ENCODE results near the gene RPLP1.

Gene RPLP1

DNA sequence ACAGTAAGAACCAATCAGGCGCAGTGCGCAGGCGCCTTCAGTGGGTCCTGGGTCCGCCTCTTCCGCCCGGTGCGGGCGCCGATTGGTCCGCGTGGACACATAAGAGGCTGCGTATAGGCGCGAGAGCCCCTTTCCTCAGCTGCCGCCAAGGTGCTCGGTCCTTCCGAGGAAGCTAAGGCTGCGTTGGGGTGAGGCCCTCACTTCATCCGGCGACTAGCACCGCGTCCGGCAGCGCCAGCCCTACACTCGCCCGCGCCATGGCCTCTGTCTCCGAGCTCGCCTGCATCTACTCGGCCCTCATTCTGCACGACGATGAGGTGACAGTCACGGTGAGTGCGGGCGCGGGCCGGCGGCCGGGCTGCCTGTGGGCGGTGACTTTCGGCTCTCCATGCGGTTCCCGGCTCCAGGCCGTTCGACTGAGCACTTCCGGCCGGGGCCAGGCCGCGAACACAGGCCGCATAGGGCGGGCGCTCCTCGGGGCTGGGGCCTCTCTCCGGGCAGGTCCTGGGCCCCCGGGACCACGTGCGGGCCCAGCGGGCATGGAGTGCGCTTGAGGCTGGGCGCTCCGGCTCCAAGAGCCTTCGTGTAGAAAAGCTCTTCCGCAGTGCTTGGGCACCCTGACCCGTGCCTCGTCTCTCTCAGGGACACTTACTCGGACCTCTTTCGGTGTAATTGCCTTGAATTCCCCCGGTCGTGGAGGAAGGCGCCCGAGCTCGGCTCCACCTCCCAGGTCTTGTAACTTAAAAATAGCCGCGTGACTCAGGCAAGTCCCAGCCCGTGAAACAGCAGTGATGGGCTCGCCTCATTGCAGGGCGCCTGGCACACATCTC lies at the start of gene RPLP1:
RPLP1 (plus strand) TSS at position 127 of the 830 bp plus-strand sequence; CDS start at position 258, 131 bp downstream.
- peak; percentile 95 for DNase-seq

DNA sequence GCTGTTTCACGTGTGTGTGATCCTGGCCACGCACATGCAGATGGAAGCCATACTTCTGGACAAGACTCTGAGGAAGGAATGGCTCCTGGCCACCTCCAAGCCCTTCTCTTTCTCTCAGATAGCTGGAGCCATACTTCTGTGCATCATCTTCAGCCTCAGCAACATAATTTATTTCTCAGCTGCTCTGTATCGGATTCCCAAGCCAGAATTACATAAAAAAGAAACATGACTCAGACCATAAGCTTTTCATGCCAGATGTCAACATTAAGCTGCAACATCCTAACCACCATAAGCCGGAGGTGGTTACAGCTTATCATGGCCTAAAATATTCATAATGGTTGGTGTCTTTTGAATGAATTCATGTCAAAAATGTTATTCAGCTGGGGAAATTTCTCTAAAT lies 49.0 kb upstream of the RPLP1 start:
- DNase-seq = no peak

DNA sequence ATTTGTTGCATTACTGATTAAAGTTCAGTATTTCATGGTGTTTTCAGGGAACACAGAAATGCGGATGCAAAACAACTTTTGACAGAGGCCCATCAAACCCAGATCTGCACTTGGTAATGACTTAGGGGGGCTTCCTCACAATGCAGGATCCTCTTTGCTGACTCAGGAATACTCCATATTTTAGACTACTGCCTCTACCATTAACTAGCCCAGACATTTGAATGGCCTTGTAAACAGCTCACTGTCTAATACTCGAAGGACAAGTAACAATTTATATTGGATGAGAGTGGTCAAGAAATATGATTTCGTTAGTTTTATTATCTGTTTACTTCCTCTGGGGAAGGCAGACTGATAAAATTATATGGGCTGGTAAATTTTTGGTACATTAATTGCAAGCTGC lies 47.5 kb upstream of the RPLP1 start:
- DNase-seq = no peak

DNA sequence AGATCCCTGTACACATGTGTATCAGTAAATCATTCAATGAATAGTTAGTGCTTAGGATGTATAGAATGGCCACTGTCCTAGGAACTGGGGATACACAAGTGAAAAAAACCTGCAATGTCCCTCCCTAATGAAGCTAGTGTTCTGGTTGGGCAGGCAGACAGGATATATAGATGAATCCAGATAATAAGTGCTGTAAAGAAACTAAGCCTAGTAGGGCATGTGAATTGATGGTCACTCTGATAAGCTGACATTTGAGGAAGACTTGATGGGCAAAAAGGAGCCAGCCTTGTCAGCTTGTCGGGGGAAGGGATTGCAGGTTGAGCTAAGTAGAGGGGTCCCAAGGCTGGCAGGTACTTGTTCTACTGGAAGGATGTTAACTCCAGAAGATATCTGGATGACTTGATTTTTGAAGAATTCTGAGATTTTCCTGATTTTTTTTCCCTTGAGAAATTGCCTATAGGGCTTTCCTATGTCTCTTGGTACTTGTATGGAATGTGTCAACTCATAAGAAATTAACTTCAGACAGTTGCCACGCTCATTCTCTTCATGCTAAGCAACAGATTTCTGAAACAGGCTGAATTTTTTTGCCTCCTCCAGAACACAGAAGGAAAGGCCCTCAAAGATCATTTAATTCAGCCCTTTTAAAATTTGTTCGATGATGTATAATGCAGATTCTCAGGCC lies 44.8 kb upstream of the RPLP1 start:
- DNase-seq = no peak

- DNase-seq = no peak
Observed at GRCh38 chr15:69408841-69409240, 43.8 kb upstream of the RPLP1 start.

DNA sequence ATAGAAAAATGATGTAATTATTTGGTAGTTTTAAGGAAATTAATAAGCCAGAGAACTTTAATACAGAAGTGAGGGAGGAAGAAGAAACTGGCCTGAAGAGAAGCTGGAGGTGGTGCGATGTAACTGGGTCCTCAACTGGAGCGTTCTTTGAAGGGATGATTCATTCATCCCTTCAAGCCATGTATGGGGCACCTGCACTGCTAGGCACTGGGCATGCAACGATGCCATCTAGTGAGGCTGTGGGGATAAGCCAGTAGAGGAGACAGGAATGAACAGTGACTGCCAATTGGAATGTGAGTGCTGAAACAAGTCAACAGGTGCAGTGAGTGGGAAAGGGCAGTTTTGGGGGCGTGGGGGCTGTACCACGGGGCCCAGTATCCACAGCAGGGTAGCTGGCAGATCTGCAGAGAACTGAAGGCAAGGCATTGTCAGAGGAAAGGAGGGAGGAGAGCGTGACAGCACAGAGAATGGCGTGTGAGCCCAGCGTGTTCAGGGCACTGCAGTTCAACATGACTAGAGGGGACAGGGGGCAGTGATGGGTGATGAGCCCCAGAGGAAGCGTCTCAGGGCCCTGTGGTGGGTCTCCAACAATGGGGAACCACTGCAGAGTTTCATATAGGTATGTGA lies 42.3 kb upstream of the RPLP1 start:
- DNase-seq = no peak

- no peak for DNase-seq
Observed at GRCh38 chr15:69412274-69412673, 40.3 kb upstream of the RPLP1 start.

DNA sequence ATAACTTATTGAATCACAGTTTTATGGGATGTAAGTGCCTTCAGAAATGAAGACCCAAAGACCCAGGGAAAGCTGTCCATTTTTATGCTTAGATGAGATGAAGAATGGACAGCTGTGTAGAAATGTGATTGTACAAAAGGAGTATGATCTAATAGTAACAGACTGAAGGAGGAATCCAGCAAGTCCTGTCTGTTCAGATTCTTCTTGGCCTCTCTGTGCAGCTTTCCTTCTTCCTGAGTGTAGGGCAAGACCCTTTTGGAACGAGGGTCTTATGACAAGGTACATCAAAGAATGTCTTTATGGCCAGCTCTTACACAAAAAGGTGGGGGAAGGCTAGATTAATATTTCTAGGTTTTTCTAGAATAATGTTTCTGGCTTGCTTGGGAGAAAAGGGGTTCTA lies 39.9 kb upstream of the RPLP1 start:
- no peak for DNase-seq

DNA sequence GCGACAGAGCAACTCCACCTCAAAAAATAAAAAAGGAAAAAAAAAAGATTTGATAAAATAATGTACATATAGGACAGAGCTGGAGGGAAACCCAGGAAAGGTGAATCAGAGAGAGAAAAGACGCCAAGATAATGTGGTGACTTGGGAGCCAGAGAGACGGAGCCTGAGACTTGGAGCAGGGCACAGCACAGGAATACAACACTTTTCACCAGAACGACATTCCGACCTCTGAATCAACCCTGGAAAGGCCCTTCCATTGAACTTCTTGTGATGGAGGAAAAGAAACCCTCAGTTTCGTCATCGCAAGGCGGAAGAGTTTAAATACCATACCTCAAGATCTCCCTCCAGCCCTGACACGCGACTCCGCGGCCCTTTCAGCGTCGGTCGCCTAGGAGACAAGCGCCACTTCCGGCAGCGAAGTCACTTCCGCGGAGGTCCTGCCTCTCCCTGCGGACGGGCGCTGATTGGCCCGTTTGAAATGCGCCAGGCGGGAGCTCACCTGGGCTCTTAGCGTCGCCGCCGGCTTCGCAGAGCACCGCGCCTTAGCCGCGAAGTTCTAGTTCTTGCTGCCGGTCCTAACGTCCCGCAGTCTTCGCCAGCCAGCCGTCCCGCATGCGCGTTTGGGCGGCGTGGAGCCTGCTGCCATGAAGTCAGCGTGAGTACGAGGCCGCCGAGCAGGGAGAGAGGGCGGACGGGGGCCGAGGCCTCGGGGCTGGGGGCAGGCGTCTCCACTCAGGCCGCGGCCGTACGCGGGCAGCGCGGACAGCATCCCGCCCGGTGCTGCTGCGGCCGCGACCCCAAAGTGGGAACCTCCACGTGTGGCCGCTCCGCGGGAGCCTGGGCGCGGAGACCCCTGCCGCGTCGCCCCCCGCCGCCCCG lies 38.6 kb upstream of the RPLP1 start, which contains the start of gene KIF23:
KIF23 (plus strand) TSS at position 528 of the 879 bp plus-strand sequence; CDS start at position 645, 117 bp downstream.
- peak; percentile 96 for DNase-seq

GRCh38 chr15:69414701-69415167 lies 37.9 kb upstream of the RPLP1 start:
- peak; percentile 27 for DNase-seq

DNA sequence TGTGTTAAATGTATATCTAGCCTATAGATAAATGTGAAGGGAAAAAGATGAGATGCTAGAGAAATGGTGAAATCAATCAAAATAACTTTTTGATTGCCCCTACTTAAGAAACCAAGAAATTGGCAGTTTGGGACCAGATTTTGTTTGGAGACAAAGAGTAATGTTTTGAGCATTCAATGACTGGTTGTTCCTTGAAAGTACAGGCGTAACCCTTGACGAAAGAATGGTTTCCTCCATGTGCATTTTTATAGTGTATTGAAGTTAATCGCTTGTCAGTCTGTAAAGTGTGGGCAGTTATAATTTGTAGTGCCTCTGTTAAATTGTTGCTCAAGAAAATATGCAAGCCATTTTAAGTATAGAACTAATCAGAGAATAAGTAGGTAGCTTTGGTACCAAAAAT lies 37.2 kb upstream of the RPLP1 start:
- DNase-seq = no peak

- DNase-seq = no peak
Observed at GRCh38 chr15:69417581-69417980, 35.0 kb upstream of the RPLP1 start.

DNA sequence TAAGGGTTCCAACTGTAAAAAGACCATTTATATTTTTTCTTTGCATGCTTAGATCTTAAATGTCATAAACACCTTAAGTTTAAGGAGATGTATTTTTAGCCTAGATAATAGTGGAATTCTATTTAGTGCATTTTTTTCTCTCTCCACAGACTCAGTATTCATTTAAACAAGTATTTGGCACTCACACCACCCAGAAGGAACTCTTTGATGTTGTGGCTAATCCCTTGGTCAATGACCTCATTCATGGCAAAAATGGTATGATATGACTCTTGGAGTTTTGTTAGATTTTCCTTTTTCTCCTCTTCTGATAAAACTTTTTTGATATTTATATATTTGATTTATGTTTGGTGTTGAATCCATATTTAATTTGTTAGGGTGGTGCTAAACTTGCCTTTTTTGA lies 31.1 kb upstream of the RPLP1 start:
- no peak for DNase-seq

- DNase-seq = no peak
Observed at GRCh38 chr15:69422336-69422895, 30.2 kb upstream of the RPLP1 start.

DNA sequence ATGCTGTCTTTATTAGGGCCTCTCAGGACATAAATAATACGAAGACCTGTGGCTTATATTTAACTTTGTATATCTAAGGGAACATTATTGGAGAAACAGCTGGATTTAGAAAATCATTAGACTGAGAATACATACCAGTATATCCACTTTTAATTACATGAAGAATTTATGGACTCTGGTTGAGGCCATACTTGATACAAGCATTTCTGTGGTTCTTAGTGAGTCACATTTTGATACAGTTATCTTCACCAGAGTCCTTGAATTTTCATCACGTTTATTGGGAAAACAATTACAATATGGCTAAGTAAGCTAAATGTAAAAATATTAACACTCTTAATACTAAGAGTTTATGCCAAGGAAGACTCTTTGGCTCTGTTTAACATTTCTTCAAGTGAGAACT lies 28.6 kb upstream of the RPLP1 start:
- DNase-seq = no peak

- no peak for DNase-seq
Observed at GRCh38 chr15:69424748-69425413, 27.7 kb upstream of the RPLP1 start.

- DNase-seq = no peak
Observed at GRCh38 chr15:69433831-69434230, 18.8 kb upstream of the RPLP1 start.

DNA sequence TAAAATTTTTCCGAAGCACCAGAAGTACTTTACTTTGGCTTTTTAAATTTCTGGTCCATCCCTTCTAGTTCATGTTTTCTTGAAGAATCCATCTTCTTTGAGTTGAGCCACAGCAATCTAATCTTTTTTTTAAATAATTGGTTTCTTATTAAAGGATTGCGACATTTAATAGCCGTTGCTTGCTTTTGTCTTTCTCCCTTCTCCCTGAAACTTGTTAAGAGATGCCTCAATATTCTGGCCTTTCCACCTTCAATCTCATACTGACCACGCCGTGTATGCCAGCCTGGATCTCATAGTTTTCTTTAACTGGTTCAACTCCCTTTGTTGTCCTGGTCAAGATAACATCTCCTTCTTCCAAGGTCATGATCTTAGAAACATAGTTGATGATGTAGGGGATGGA lies 18.4 kb upstream of the RPLP1 start:
- DNase-seq = no peak

DNA sequence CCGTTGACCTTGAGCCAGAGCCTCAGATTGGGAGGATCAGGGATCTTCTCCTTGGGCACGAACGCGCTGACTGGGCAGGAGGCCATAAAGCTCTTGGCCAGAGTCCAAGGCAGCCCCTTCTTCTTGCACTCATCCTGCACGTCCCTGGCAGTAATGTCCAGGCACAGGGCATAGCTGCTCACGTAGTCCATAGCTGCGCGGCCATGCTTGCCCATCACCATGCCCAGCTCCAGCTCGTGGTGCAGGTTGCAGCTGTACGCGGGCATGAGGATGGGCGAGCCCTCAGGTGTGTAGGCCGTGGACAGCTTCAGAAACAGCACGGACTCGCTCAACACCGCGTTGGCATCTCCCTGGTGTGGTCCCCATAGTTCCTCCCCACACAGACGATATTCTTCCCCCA lies 17.9 kb upstream of the RPLP1 start:
- DNase-seq = no peak

- no peak for DNase-seq
Observed at GRCh38 chr15:69435985-69436384, 16.6 kb upstream of the RPLP1 start.

GRCh38 chr15:69436951-69437350 lies 15.7 kb upstream of the RPLP1 start:
- no peak for DNase-seq

DNA sequence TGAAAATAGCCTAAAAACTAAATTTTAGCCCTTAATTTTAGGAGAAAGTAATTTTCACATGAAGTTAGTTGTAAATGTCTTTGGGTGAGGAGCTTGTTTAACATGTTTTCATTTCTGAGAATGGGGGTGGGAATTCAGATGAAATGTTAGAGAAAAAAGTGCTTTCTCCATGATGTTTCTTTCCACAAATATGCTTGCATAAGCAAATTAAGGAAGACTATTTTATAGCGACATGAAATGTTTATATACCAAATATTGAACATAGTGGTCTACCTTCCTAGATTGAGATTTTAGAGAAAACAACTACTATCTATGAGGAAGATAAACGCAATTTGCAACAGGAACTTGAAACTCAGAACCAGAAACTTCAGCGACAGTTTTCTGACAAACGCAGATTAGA lies 13.0 kb upstream of the RPLP1 start:
- no peak for DNase-seq
